Activated CD8-positive, alpha-beta T cell treated with anti-CD3 and anti-CD28 coated beads for 36 hours (primary cell): Measurements from ENCODE around the gene AKAP12. TPM values are rescaled to one million over a fixed set of nuclear protein-coding genes. Genes with fewer than 3 reads are reported as not detected.

ENCODE experiments used
- ATAC-seq: fragments of 200-7000 bp; cut with Tn5 transposase; one replicate; pipeline ENCODE4 v1.10.0; 2021; ENCODE audit warnings: mild to moderate bottlenecking, moderate library complexity
- CTCF ChIA-PET: fragments of 350-600 bp; sonication (Branson Sonifier 250); formaldehyde crosslinking; loops from one replicate; lab custom pipeline; 2021; ENCODE audit warnings: antibody characterized with exemption; lab: Charles Lee
- POLR2A ChIA-PET: fragments of 350-600 bp; sonication (Branson Sonifier 250); formaldehyde crosslinking; loops from one replicate; lab custom pipeline; 2021; ENCODE audit warnings: antibody characterized with exemption; lab: Charles Lee
- DNase-seq: peaks from one replicate; pipeline ENCODE4 v3.0.0-alpha.2; 2020
- H3K27ac Mint-ChIP-seq: one replicate; pipeline ENCODE4 v1.8.0; 2021; ENCODE audit warnings: mild to moderate bottlenecking, mixed read lengths
- H3K27me3 Mint-ChIP-seq: one replicate; pipeline ENCODE4 v1.8.0; 2021; ENCODE audit warnings: mixed read lengths
- H3K36me3 Mint-ChIP-seq: one replicate; pipeline ENCODE4 v1.8.0; 2021; ENCODE audit warnings: low read depth, mixed read lengths
- H3K4me1 Mint-ChIP-seq: one replicate; pipeline ENCODE4 v1.8.0; 2021; ENCODE audit warnings: low read depth, mixed read lengths
- H3K4me3 Mint-ChIP-seq: one replicate; pipeline ENCODE4 v1.8.0; 2021; ENCODE audit warnings: mild to moderate bottlenecking, moderate library complexity, mixed read lengths
- H3K9me3 Mint-ChIP-seq: one replicate; pipeline ENCODE4 v1.8.0; 2021; ENCODE audit warnings: mixed read lengths
- intact Hi-C: fragments of 100-400 bp; cut with micrococcal nuclease; formaldehyde crosslinking; loops from one replicate; pipeline ENCODE4 v1.10.0; 2022
- total RNA-seq, 2 experiments: library from RNA; stranded (reverse); gene quantifications; one replicate each; pipeline ENCODE4 v1.2.3, GENCODE V29; 2021
- TF ChIP-seq, protein P1 (sequence below): fragments of 200-600 bp; IDR thresholded peaks from one replicate; pipeline ENCODE4 v1.8.0; 2022; ENCODE audit warnings: antibody characterized with exemption, mild to moderate bottlenecking

Gene AKAP12
- total RNA-seq, 2 experiments from 2014 or later: 3.2 to 4.0 TPM

DNA sequence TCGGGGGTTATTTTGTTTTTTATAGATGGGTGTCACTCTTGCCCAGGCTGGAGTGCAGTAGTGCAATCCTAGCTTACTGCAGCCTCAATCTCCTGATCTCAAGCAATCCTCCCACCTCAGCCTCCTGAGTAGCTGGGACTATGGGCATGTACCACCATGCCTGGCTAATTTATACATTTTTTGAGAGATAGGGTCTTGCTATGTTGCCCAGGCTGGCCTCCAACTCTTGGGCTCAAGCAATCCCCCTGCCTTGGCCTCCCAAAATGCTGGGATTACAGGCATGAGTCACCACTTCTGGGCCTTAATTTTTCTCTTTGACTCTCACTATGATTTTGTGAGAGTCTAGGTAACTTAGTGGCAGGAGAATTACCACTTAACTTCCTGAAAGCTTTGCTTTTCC is 23.3 kb downstream of the AKAP12 start:
- no peak for DNase-seq
- ATAC-seq: no peak
- H3K9me3 Mint-ChIP-seq: no peaks in the 10 kb centered on the region
- no peak overlapping the region for H3K27ac Mint-ChIP-seq
- TF ChIP-seq, protein P1, sequence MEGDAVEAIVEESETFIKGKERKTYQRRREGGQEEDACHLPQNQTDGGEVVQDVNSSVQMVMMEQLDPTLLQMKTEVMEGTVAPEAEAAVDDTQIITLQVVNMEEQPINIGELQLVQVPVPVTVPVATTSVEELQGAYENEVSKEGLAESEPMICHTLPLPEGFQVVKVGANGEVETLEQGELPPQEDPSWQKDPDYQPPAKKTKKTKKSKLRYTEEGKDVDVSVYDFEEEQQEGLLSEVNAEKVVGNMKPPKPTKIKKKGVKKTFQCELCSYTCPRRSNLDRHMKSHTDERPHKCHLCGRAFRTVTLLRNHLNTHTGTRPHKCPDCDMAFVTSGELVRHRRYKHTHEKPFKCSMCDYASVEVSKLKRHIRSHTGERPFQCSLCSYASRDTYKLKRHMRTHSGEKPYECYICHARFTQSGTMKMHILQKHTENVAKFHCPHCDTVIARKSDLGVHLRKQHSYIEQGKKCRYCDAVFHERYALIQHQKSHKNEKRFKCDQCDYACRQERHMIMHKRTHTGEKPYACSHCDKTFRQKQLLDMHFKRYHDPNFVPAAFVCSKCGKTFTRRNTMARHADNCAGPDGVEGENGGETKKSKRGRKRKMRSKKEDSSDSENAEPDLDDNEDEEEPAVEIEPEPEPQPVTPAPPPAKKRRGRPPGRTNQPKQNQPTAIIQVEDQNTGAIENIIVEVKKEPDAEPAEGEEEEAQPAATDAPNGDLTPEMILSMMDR: no peak
- peaks cover 10% of the 10 kb centered on the region for H3K27me3 Mint-ChIP-seq
- H3K36me3 Mint-ChIP-seq: no peaks in the 10 kb centered on the region
- intact Hi-C loops: no loop called here
- no peaks in the 10 kb centered on the region for H3K4me1 Mint-ChIP-seq
- POLR2A ChIA-PET: no interaction called here
- H3K4me3 Mint-ChIP-seq: no peak overlapping the region
- CTCF ChIA-PET: no interaction called here

DNA sequence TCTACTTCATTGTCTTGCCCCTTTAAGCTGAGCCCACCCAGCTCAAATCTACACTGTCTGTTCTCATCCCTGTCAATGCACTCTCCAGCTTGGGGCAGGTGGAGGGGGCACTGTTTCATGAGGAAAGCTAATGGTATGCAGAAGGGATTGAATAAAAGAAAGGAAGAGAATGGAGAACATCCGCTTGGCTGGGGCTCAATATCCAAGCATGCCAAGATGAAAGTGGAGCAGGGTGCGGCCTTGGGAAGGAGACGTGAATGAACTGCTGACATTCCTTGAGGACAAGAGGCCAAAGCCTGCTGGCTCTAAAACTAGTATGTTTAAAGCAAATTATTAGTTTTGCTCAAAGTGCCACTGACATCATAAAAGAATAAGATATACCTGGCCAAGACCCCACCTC is 24.2 kb downstream of the AKAP12 start:
- H3K4me1 Mint-ChIP-seq: no peaks in the 10 kb centered on the region
- no peaks in the 10 kb centered on the region for H3K36me3 Mint-ChIP-seq
- CTCF ChIA-PET: interaction anchor here (2.5 kb wide), 1 partner anchor 60 kb away, joined by 8 read pairs; no protein-coding TSS in a partner anchor
- ATAC-seq (no peak), DNase-seq (no peak)
- no peaks in the 10 kb centered on the region for H3K9me3 Mint-ChIP-seq
- no peak overlapping the region for H3K27ac Mint-ChIP-seq
- H3K27me3 Mint-ChIP-seq: peaks cover 10% of the 10 kb centered on the region
- TF ChIP-seq, protein P1: no peak
- H3K4me3 Mint-ChIP-seq: no peak overlapping the region
- intact Hi-C loops: no loop called here
- POLR2A ChIA-PET: no interaction called here

DNA sequence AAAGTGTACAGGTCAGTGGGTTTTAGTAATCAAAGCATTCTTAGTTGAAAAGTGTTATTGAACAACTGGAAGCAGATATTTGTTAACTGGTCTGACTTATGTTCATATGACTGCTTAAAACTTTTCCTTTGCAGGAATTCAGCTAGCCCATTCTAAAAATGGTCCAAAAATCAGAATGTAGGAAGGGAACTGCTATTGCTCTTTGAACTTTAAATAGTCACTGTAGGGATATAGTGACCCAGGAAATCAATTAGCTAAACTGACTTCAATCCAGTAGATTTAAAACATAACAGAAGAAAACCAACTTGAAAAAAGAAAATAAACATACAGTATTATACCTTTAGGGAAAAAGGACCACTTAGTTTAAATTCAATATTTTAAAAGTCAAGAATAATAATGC is 25.5 kb downstream of the AKAP12 start:
- Mint-ChIP-seq H3K27me3 (peaks cover 10% of the 10 kb centered on the region), H3K4me3 (no peak overlapping the region), H3K36me3 (no peaks in the 10 kb centered on the region), H3K4me1 (no peaks in the 10 kb centered on the region), H3K27ac (no peak overlapping the region), H3K9me3 (no peaks in the 10 kb centered on the region)
- TF ChIP-seq, protein P1: no peak
- POLR2A ChIA-PET: interaction anchor here (1.5 kb wide), 1 partner anchor 8 kb away, joined by 4 read pairs; no protein-coding TSS in a partner anchor
- ATAC-seq: no peak
- CTCF ChIA-PET: interaction anchor here (1.2 to 2.5 kb wide), 2 partner anchors 25 to 59 kb away, joined by 3 to 8 read pairs; partner anchors contain the start of gene AKAP12
- DNase-seq: no peak
- intact Hi-C loops: no loop called here

DNA sequence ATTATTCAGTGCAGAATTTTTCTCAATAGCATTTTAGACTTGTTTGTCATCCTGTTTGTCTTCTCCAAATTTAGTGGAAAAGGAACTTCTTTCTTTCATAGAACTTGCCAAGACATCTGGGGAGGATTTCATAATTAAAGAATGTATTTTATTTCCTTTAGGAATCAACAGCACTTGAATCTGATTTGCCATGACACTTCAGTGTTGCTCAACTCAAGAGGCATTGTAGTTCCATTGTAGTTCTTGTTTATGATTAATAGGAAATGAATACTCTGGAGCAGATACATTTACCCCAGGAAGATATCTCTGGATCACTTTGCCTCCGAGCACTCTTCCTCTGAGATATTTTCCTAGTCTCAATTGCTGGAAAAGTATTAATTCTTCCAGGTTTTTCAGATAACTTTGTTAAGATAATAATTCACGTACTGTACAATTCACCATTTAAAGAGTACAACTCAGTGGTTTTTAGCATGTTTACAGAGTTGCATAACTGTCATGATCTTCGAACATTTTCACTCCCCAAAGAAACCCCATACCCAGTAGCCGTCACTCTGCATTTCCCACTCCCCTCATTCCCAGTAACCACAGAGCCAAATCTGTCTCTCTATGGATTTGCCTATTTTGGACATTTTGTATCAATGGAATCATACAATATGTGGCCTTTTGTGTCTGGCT is 29.7 kb downstream of the AKAP12 start:
- DNase-seq: no peak
- POLR2A ChIA-PET: no interaction called here
- TF ChIP-seq, protein P1: no peak
- Mint-ChIP-seq H3K27ac (no peak overlapping the region), H3K27me3 (peaks cover 6% of the 10 kb centered on the region), H3K4me3 (no peak overlapping the region), H3K4me1 (no peaks in the 10 kb centered on the region), H3K36me3 (no peaks in the 10 kb centered on the region), H3K9me3 (no peaks in the 10 kb centered on the region)
- CTCF ChIA-PET: no interaction called here
- intact Hi-C loops: no loop called here
- ATAC-seq: no peak

DNA sequence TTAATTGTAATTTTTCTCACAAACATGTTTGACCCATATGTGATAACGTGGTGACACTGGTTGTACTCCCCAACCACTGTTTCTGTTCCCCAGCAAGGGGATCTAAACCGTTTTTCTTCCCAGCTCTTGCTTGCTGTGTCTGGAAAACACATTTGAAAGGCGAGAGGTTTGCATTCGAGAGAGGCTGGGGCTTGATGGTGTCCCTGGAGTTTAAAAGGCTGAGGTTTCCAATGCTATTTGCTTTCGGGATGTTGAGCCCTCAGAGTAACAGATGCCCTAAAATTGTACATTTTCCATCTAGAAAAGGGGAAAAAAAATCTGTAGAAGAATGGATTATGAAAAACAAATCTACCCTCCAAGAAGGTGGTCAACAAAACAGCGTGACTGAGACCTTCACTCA is 35.4 kb downstream of the AKAP12 start:
- Mint-ChIP-seq H3K36me3 (no peaks in the 10 kb centered on the region), H3K9me3 (no peaks in the 10 kb centered on the region), H3K4me1 (no peaks in the 10 kb centered on the region), H3K27me3 (peaks cover 11% of the 10 kb centered on the region), H3K27ac (no peak overlapping the region), H3K4me3 (no peak overlapping the region)
- ChIA-PET CTCF (interaction anchor here (0.8 kb wide), 1 partner anchor 50 kb away, joined by 4 read pairs; no protein-coding TSS in a partner anchor), POLR2A (no interaction called here)
- no peak for ATAC-seq
- TF ChIP-seq, protein P1: no peak
- DNase-seq: no peak
- intact Hi-C loops: no loop called here
